Measurements from ENCODE around the gene B3GAT3. TPM values are rescaled to one million over a fixed set of nuclear protein-coding genes. Genes with fewer than 3 reads are reported as not detected.
A peak's percentile ranks its signal among the peaks of the same experiment; 100 is the strongest.
"Not testable (repeated sequence)": the region's sequence is repeated elsewhere in the genome, so short reads cannot be mapped to it uniquely, and the experiment has no call there.

Gene B3GAT3
- total and polyA plus RNA-seq, 2 donors, result 29.4 to 72.2 TPM

GRCh38 chr11:62592989-62593421 is 28.8 kb downstream of the B3GAT3 start:
- peaks cover 0 to 1% of the 10 kb centered on the region in 2 donors for H3K9me3 ChIP-seq (ENCODE audit: control insufficient read depth in 2 of 2, insufficient read depth in 1 of 2, low read length in 1 of 2)
- peaks cover 15 to 43% of the 10 kb centered on the region in 2 donors for H3K4me1 ChIP-seq (ENCODE audit: control insufficient read depth in 2 of 2, insufficient read depth in 2 of 2, low read length in 2 of 2)
- no peak overlapping the region for H3K4me3 ChIP-seq (ENCODE audit: low read length in 2 of 2)
- WGBS, result 87% methylated on average over 8 of the region's 8 CpGs
- H3K27ac ChIP-seq (ENCODE audit: low read depth in 1 of 2, low read length in 1 of 2), result peak overlapping the region; percentile 3 to 96
- H3K27me3 ChIP-seq (ENCODE audit: control insufficient read depth in 2 of 2, insufficient read depth in 1 of 2, low read length in 1 of 2), result no peaks in the 10 kb centered on the region
- DNase-seq (ENCODE audit: low read depth in 6 of 9, low spot score in 9 of 9), result no peak
- H3K36me3 ChIP-seq (ENCODE audit: control insufficient read depth in 2 of 2, insufficient read depth in 2 of 2, low read length in 1 of 2), result peaks cover 50 to 63% of the 10 kb centered on the region in 2 donors

- no peaks in the 10 kb centered on the region for H3K27me3 ChIP-seq (ENCODE audit: control insufficient read depth in 2 of 2, insufficient read depth in 1 of 2, low read length in 1 of 2)
- H3K36me3 ChIP-seq (ENCODE audit: control insufficient read depth in 2 of 2, insufficient read depth in 2 of 2, low read length in 1 of 2), result peaks cover 50 to 63% of the 10 kb centered on the region in 2 donors
- peak overlapping the region; percentile 60 to 90 for H3K4me3 ChIP-seq (ENCODE audit: low read length in 2 of 2)
- peak overlapping the region; percentile 96 to 99 for H3K27ac ChIP-seq (ENCODE audit: low read depth in 1 of 2, low read length in 1 of 2)
- H3K9me3 ChIP-seq (ENCODE audit: control insufficient read depth in 2 of 2, insufficient read depth in 1 of 2, low read length in 1 of 2), result peaks cover 0 to 1% of the 10 kb centered on the region in 2 donors
- WGBS, result 18% methylated on average over 17 of the region's 17 CpGs
- DNase-seq (ENCODE audit: low read depth in 6 of 9, low spot score in 9 of 9), result no peak
- peaks cover 15 to 39% of the 10 kb centered on the region in 2 donors for H3K4me1 ChIP-seq (ENCODE audit: control insufficient read depth in 2 of 2, insufficient read depth in 2 of 2, low read length in 2 of 2)
Measured at GRCh38 chr11:62592146-62592815, 29.5 kb downstream of the B3GAT3 start.

GRCh38 chr11:62591448-62592145 is 30.2 kb downstream of the B3GAT3 start, which contains the start of gene TUT1:
TSS of gene TUT1 (minus strand) at chr11:62591523. CDS start at chr11:62591485, 38 bp downstream.
- no peaks in the 10 kb centered on the region for H3K27me3 ChIP-seq (ENCODE audit: control insufficient read depth in 2 of 2, insufficient read depth in 1 of 2, low read length in 1 of 2)
- under 1% methylated on average over 58 of the region's 58 CpGs for WGBS
- DNase-seq (ENCODE audit: low read depth in 6 of 9, low spot score in 9 of 9), result peak; percentile 95 to 100 (median 99)
- peak within 1 kb of the TSS; percentile 96 to 99 for H3K27ac ChIP-seq (ENCODE audit: low read depth in 1 of 2, low read length in 1 of 2)
- peaks cover 0 to 1% of the 10 kb centered on the region in 2 donors for H3K9me3 ChIP-seq (ENCODE audit: control insufficient read depth in 2 of 2, insufficient read depth in 1 of 2, low read length in 1 of 2)
- peaks cover 47 to 62% of the 10 kb centered on the region in 2 donors for H3K36me3 ChIP-seq (ENCODE audit: control insufficient read depth in 2 of 2, insufficient read depth in 2 of 2, low read length in 1 of 2)
- H3K4me1 ChIP-seq (ENCODE audit: control insufficient read depth in 2 of 2, insufficient read depth in 2 of 2, low read length in 2 of 2), result peaks cover 15 to 39% of the 10 kb centered on the region in 2 donors
- peak within 1 kb of the TSS; percentile 90 to 93 for H3K4me3 ChIP-seq (ENCODE audit: low read length in 2 of 2)

GRCh38 chr11:62588966-62589637 is 32.7 kb downstream of the B3GAT3 start:
- H3K36me3 ChIP-seq (ENCODE audit: control insufficient read depth in 2 of 2, insufficient read depth in 2 of 2, low read length in 1 of 2), result peaks cover 37 to 56% of the 10 kb centered on the region in 2 donors
- no peaks in the 10 kb centered on the region for H3K27me3 ChIP-seq (ENCODE audit: control insufficient read depth in 2 of 2, insufficient read depth in 1 of 2, low read length in 1 of 2)
- peaks cover 0 to 1% of the 10 kb centered on the region in 2 donors for H3K9me3 ChIP-seq (ENCODE audit: control insufficient read depth in 2 of 2, insufficient read depth in 1 of 2, low read length in 1 of 2)
- H3K4me3 ChIP-seq (ENCODE audit: low read length in 2 of 2), result no peak overlapping the region
- DNase-seq (ENCODE audit: low read depth in 6 of 9, low spot score in 9 of 9), result no peak
- H3K4me1 ChIP-seq (ENCODE audit: control insufficient read depth in 2 of 2, insufficient read depth in 2 of 2, low read length in 2 of 2), result peaks cover 15 to 39% of the 10 kb centered on the region in 2 donors
- 81% methylated on average over 18 of the region's 18 CpGs for WGBS
- H3K27ac ChIP-seq (ENCODE audit: low read depth in 1 of 2, low read length in 1 of 2), result no peak overlapping the region

GRCh38 chr11:62585356-62585755 is 36.4 kb downstream of the B3GAT3 start:
- DNase-seq (ENCODE audit: low read depth in 6 of 9, low spot score in 9 of 9); H3K4me3 ChIP-seq (ENCODE audit: low read length in 2 of 2); H3K9me3 ChIP-seq (ENCODE audit: control insufficient read depth in 2 of 2, insufficient read depth in 1 of 2, low read length in 1 of 2); H3K27me3 ChIP-seq (ENCODE audit: control insufficient read depth in 2 of 2, insufficient read depth in 1 of 2, low read length in 1 of 2); H3K27ac ChIP-seq (ENCODE audit: low read depth in 1 of 2, low read length in 1 of 2): not testable (repeated sequence)
- peaks cover 49 to 63% of the 10 kb centered on the region in 2 donors for H3K36me3 ChIP-seq (ENCODE audit: control insufficient read depth in 2 of 2, insufficient read depth in 2 of 2, low read length in 1 of 2)
- peaks cover 2 to 13% of the 10 kb centered on the region in 2 donors for H3K4me1 ChIP-seq (ENCODE audit: control insufficient read depth in 2 of 2, insufficient read depth in 2 of 2, low read length in 2 of 2)
- WGBS, result 99% methylated on average over 7 of the region's 7 CpGs

- H3K27ac ChIP-seq (ENCODE audit: low read depth in 1 of 2, low read length in 1 of 2); H3K4me1 ChIP-seq (ENCODE audit: control insufficient read depth in 2 of 2, insufficient read depth in 2 of 2, low read length in 2 of 2); H3K4me3 ChIP-seq (ENCODE audit: low read length in 2 of 2); H3K9me3 ChIP-seq (ENCODE audit: control insufficient read depth in 2 of 2, insufficient read depth in 1 of 2, low read length in 1 of 2); H3K27me3 ChIP-seq (ENCODE audit: control insufficient read depth in 2 of 2, insufficient read depth in 1 of 2, low read length in 1 of 2); DNase-seq (ENCODE audit: low read depth in 6 of 9, low spot score in 9 of 9): not testable (repeated sequence)
- 99% methylated on average over 4 of the region's 4 CpGs for WGBS
- peaks cover 48 to 70% of the 10 kb centered on the region in 2 donors for H3K36me3 ChIP-seq (ENCODE audit: control insufficient read depth in 2 of 2, insufficient read depth in 2 of 2, low read length in 1 of 2)
Measured at GRCh38 chr11:62581735-62582134, 40.1 kb downstream of the B3GAT3 start.

GRCh38 chr11:62580959-62581715 is 40.6 kb downstream of the B3GAT3 start:
- Histone ChIP-seq H3K36me3 (ENCODE audit: control insufficient read depth in 2 of 2, insufficient read depth in 2 of 2, low read length in 1 of 2) (peaks cover 50 to 71% of the 10 kb centered on the region in 2 donors), H3K4me3 (ENCODE audit: low read length in 2 of 2) (no peak overlapping the region), H3K4me1 (ENCODE audit: control insufficient read depth in 2 of 2, insufficient read depth in 2 of 2, low read length in 2 of 2) (no peaks in the 10 kb centered on the region), H3K9me3 (ENCODE audit: control insufficient read depth in 2 of 2, insufficient read depth in 1 of 2, low read length in 1 of 2) (no peaks in the 10 kb centered on the region), H3K27me3 (ENCODE audit: control insufficient read depth in 2 of 2, insufficient read depth in 1 of 2, low read length in 1 of 2) (no peaks in the 10 kb centered on the region), H3K27ac (ENCODE audit: low read depth in 1 of 2, low read length in 1 of 2) (no peak overlapping the region)
- no peak for DNase-seq (ENCODE audit: low read depth in 6 of 9, low spot score in 9 of 9)
- 97% methylated on average over 18 of the region's 18 CpGs for WGBS

- WGBS, result 98% methylated on average over 2 of the region's 2 CpGs
- Histone ChIP-seq H3K27ac (ENCODE audit: low read depth in 1 of 2, low read length in 1 of 2) (no peak overlapping the region), H3K9me3 (ENCODE audit: control insufficient read depth in 2 of 2, insufficient read depth in 1 of 2, low read length in 1 of 2) (peaks cover 0 to 5% of the 10 kb centered on the region in 2 donors), H3K27me3 (ENCODE audit: control insufficient read depth in 2 of 2, insufficient read depth in 1 of 2, low read length in 1 of 2) (no peaks in the 10 kb centered on the region), H3K36me3 (ENCODE audit: control insufficient read depth in 2 of 2, insufficient read depth in 2 of 2, low read length in 1 of 2) (peaks cover 48 to 69% of the 10 kb centered on the region in 2 donors), H3K4me3 (ENCODE audit: low read length in 2 of 2) (no peak overlapping the region), H3K4me1 (ENCODE audit: control insufficient read depth in 2 of 2, insufficient read depth in 2 of 2, low read length in 2 of 2) (peaks cover 6 to 14% of the 10 kb centered on the region in 2 donors)
- DNase-seq (ENCODE audit: low read depth in 6 of 9, low spot score in 9 of 9), result no peak
Measured at GRCh38 chr11:62579252-62579651, 42.5 kb downstream of the B3GAT3 start.
